ENCODE results near the gene PSEN1.

- TF ChIP-seq EZH2 (IDR thresholded peaks at IDR 0.05; ENCODE audit: low read length, unreplicated experiment) (no peak), EZH2phosphoT487 (IDR thresholded peaks at IDR 0.05; ENCODE audit: borderline replicate concordance, low read length) (no peak)
- TF ChIP-seq, protein P1, sequence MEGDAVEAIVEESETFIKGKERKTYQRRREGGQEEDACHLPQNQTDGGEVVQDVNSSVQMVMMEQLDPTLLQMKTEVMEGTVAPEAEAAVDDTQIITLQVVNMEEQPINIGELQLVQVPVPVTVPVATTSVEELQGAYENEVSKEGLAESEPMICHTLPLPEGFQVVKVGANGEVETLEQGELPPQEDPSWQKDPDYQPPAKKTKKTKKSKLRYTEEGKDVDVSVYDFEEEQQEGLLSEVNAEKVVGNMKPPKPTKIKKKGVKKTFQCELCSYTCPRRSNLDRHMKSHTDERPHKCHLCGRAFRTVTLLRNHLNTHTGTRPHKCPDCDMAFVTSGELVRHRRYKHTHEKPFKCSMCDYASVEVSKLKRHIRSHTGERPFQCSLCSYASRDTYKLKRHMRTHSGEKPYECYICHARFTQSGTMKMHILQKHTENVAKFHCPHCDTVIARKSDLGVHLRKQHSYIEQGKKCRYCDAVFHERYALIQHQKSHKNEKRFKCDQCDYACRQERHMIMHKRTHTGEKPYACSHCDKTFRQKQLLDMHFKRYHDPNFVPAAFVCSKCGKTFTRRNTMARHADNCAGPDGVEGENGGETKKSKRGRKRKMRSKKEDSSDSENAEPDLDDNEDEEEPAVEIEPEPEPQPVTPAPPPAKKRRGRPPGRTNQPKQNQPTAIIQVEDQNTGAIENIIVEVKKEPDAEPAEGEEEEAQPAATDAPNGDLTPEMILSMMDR (conservative IDR thresholded peaks at IDR 0.05; ENCODE audit: low read depth, low read length): no peak
Measured at GRCh38 chr14:73246387-73247150, 110.3 kb downstream of the PSEN1 start.

Measured in PC-3 (cell line).